HL-60 (cell line): ENCODE measurements around the gene MAPK6.
"Not testable (repeated sequence)": the region's sequence is repeated elsewhere in the genome, so short reads cannot be mapped to it uniquely, and the experiment has no call there.

Experiments used
- DNase-seq, 2 experiments: peaks; one replicate each; pipeline ENCODE4 v3.0.0-alpha.2; 2010 to 2020; ENCODE audit warnings: low read depth in 1 of 2, low spot score in 1 of 2
- H3K27ac ChIP-seq: fragments of 250-450 bp; sonication (Bioruptor Pico); replicated peaks from 2 replicates; pipeline ENCODE4 v1.5.1; 2020; ENCODE audit warnings: mild to moderate bottlenecking, moderate library complexity
- H3K27me3 ChIP-seq: fragments of 250-450 bp; sonication (Bioruptor Pico); 2 replicates; pipeline ENCODE4 v1.5.1; 2021; ENCODE audit warnings: mild to moderate bottlenecking, moderate library complexity; ENCODE audit not compliant: insufficient read depth, poor library complexity, severe bottlenecking
- H3K4me3 ChIP-seq: replicated peaks from 2 replicates; pipeline ENCODE4 v1.5.1; 2011; ENCODE audit warnings: mild to moderate bottlenecking, control low read depth, low read length; ENCODE audit not compliant: insufficient read depth
- GABPA ChIP-seq: IDR thresholded peaks from 2 replicates; pipeline ENCODE4 v1.6.1; 2012; ENCODE audit warnings: low read depth
- POLR2AphosphoS5 ChIP-seq: IDR thresholded peaks from 2 replicates; pipeline ENCODE4 v1.6.1; 2012; ENCODE audit warnings: low read depth
- SPI1 ChIP-seq: IDR thresholded peaks from 2 replicates; pipeline ENCODE4 v1.6.1; 2012; ENCODE audit warnings: low read depth, mild to moderate bottlenecking, borderline replicate concordance
- TF ChIP-seq, protein P1 (sequence below): IDR thresholded peaks from one replicate; pipeline ENCODE4 v1.5.1; 2011; ENCODE audit warnings: low read length, control low read depth, inconsistent platforms; ENCODE audit not compliant: insufficient read depth
- TF ChIP-seq, protein P2 (sequence below): IDR thresholded peaks from 2 replicates; pipeline ENCODE4 v1.6.1; 2012; ENCODE audit warnings: low read depth; ENCODE audit not compliant: insufficient replicate concordance

The MAPK6 gene

DNA sequence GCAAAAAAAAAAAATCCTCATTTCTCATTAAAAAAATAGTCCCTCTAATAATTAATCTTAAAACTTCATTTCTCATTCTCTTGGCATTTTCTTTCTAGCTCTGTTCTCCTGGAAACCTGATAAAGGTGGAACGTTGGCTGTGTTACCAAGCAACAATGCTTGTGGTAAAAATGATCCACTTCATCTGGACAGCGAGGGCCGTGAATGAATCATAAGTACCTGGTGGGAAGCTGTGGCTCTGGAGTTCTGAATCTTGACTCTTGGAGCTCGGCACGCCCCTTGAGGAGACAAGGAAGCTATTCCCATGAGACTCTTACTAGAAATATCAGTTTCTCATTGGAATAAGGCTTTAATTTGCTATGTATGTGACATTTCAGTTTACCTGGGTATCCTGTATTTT lies 61.0 kb downstream of the MAPK6 start:
- H3K4me3 ChIP-seq, result no peak overlapping the region
- TF ChIP-seq, protein P1, sequence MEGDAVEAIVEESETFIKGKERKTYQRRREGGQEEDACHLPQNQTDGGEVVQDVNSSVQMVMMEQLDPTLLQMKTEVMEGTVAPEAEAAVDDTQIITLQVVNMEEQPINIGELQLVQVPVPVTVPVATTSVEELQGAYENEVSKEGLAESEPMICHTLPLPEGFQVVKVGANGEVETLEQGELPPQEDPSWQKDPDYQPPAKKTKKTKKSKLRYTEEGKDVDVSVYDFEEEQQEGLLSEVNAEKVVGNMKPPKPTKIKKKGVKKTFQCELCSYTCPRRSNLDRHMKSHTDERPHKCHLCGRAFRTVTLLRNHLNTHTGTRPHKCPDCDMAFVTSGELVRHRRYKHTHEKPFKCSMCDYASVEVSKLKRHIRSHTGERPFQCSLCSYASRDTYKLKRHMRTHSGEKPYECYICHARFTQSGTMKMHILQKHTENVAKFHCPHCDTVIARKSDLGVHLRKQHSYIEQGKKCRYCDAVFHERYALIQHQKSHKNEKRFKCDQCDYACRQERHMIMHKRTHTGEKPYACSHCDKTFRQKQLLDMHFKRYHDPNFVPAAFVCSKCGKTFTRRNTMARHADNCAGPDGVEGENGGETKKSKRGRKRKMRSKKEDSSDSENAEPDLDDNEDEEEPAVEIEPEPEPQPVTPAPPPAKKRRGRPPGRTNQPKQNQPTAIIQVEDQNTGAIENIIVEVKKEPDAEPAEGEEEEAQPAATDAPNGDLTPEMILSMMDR, result no peak
- TF ChIP-seq POLR2AphosphoS5, result no peak
- TF ChIP-seq, protein P2, sequence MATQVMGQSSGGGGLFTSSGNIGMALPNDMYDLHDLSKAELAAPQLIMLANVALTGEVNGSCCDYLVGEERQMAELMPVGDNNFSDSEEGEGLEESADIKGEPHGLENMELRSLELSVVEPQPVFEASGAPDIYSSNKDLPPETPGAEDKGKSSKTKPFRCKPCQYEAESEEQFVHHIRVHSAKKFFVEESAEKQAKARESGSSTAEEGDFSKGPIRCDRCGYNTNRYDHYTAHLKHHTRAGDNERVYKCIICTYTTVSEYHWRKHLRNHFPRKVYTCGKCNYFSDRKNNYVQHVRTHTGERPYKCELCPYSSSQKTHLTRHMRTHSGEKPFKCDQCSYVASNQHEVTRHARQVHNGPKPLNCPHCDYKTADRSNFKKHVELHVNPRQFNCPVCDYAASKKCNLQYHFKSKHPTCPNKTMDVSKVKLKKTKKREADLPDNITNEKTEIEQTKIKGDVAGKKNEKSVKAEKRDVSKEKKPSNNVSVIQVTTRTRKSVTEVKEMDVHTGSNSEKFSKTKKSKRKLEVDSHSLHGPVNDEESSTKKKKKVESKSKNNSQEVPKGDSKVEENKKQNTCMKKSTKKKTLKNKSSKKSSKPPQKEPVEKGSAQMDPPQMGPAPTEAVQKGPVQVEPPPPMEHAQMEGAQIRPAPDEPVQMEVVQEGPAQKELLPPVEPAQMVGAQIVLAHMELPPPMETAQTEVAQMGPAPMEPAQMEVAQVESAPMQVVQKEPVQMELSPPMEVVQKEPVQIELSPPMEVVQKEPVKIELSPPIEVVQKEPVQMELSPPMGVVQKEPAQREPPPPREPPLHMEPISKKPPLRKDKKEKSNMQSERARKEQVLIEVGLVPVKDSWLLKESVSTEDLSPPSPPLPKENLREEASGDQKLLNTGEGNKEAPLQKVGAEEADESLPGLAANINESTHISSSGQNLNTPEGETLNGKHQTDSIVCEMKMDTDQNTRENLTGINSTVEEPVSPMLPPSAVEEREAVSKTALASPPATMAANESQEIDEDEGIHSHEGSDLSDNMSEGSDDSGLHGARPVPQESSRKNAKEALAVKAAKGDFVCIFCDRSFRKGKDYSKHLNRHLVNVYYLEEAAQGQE, result no peak
- no peak for TF ChIP-seq GABPA
- no peak for TF ChIP-seq SPI1
- H3K27me3 ChIP-seq, result no peaks in the 10 kb centered on the region
- DNase-seq, result no peak
- H3K27ac ChIP-seq, result no peak overlapping the region

DNA sequence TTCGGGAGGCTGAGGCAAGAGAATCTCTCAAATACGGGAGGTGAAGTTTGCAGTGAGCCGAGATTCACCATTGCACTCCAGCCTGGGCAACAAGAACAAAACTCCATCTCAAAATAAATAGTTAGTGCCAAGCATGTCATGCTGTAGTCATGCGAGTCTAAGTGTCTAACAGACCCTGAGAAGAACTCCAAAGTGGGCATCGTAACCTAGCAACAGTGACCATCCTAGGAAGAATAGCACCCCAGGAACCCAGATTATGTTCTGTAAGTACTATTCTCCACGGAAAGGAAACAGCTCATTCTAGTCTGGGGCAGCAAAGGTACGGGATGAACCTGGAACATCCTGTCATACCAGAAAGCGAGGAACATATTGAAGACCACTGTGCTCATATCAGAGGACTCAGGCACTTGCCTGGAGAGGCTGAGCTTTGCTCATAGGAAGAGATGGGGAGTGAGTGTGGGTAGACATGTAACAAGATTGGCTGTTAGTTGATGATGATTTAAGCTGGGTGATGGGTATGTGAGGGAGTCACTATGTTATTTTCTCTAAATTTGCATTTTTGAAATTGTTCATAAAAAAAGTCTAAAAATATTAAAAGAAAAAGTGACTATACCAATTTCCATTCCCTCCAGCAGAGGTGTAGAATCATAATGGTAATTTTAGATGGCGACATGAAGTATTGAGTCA lies 61.8 kb downstream of the MAPK6 start:
- Histone ChIP-seq H3K27ac (no peak overlapping the region), H3K4me3 (no peak overlapping the region), H3K27me3 (no peaks in the 10 kb centered on the region)
- DNase-seq, result no peak
- TF ChIP-seq GABPA, result no peak
- TF ChIP-seq, protein P1, result no peak
- TF ChIP-seq POLR2AphosphoS5, result no peak
- TF ChIP-seq, protein P2, result no peak
- no peak for TF ChIP-seq SPI1

DNA sequence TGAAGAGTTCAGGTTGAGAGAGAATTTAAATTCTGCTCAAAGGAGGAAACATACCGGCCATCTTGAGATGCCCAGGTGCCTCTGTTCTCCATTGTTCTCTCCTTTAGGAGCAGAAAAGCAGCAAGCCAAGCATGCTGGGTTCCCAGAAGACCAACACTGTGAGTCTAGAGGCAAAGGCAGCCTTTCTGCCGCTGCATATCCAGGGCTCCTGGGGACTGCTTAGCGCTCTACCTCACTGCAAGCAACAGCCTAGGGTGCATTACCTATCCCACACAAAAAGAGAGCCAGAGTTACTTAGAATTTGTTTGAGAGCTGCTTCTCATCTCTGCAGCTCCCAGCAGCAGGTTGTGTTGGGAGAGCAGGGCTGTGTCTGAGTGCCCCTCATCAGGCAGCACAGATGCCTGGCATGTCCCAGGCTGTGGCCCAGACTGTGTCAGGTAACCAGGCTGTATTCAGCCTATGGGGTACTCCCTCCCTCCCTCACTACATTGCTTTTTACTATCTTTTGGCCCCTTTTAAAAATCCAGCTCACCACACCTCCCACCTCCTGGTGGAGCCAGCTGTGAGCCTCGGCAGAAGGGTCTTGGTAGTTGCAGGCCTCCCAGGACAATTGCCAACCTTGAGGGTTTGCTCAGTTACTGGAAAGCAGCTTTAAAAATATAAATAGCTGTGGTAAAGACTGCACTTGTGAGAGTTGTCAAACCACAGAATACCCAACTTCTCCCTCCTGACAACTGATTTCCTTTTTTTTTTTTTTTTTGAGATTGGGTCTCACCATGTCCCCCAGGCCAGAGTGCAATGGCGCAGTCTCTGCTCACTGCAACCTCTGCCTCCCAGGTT lies 63.4 kb downstream of the MAPK6 start:
- H3K4me3 ChIP-seq, result no peak overlapping the region
- DNase-seq, result peak in 1 of 2 experiments; percentile 72
- no peaks in the 10 kb centered on the region for H3K27me3 ChIP-seq
- TF ChIP-seq SPI1 (peak; percentile 64; the same call in 1 of the 2 replicates), GABPA (no peak), POLR2AphosphoS5 (no peak)
- TF ChIP-seq, protein P2, result no peak
- TF ChIP-seq, protein P1, result no peak
- H3K27ac ChIP-seq, result peak overlapping the region; percentile 46

DNA sequence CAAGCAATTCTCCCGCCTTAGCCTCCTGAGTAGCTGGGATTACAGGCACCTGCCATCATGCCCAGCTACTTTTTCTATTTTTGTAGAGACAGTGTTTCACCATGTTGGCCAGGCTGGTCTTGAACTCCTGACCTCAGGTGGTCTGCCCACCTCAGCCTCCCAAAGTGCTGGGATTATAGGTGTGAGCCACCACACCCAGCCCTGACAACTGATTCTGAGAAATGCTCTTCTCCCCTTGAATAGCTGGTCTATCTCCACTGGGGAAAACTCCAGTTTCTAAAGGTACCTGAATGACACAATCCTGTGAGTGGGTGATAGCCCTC lies 64.0 kb downstream of the MAPK6 start:
- not testable (repeated sequence) for H3K4me3 ChIP-seq, DNase-seq, H3K27ac ChIP-seq, H3K27me3 ChIP-seq
